WTC11 (cell line): ENCODE results near the gene LDAH. TPM values are rescaled to one million over a fixed set of nuclear protein-coding genes. Genes with fewer than 3 reads are reported as not detected.

Experiments used
- ATAC-seq: fragments of 200-7000 bp; cut with Tn5 transposase; 2 replicates; pipeline ENCODE4 v1.10.0; 2021; ENCODE audit warnings: mild to moderate bottlenecking, moderate library complexity
- CTCF ChIA-PET: fragments of 300-600 bp; sonication (Branson Sonifier 250); formaldehyde crosslinking; loops from one replicate; lab custom pipeline; 2021; ENCODE audit warnings: antibody characterized with exemption; lab: Charles Lee
- POLR2A ChIA-PET: fragments of 350-600 bp; sonication (Branson Sonifier 250); formaldehyde crosslinking; loops from one replicate; lab custom pipeline; 2021; ENCODE audit warnings: antibody characterized with exemption; lab: Charles Lee
- DNase-seq: peaks from one replicate; pipeline ENCODE4 v3.0.0; 2021; ENCODE audit warnings: low spot score
- H3K27ac Mint-ChIP-seq: 2 replicates; pipeline ENCODE4 v1.8.0; 2021; ENCODE audit warnings: mixed read lengths
- H3K27me3 Mint-ChIP-seq: 2 replicates; pipeline ENCODE4 v1.8.0; 2021; ENCODE audit warnings: low read depth, mild to moderate bottlenecking, moderate library complexity, mixed read lengths
- H3K36me3 Mint-ChIP-seq: 2 replicates; pipeline ENCODE4 v1.8.0; 2021; ENCODE audit warnings: mixed read lengths
- H3K4me1 Mint-ChIP-seq: 2 replicates; pipeline ENCODE4 v1.8.0; 2022; ENCODE audit warnings: mixed read lengths
- H3K4me3 Mint-ChIP-seq: 2 replicates; pipeline ENCODE4 v1.8.0; 2021; ENCODE audit warnings: mild to moderate bottlenecking, moderate library complexity, mixed read lengths
- H3K9me3 Mint-ChIP-seq: 2 replicates; pipeline ENCODE4 v1.8.0; 2021; ENCODE audit warnings: mixed read lengths
- ATF1 ChIP-seq: sonication (generic); formaldehyde crosslinking; IDR thresholded peaks from 2 replicates; pipeline ENCODE4 v1.8.1; 2023; ENCODE audit warnings: mild to moderate bottlenecking, moderate library complexity, missing genetic modification reagents
- ELF4 ChIP-seq: sonication (generic); formaldehyde crosslinking; IDR thresholded peaks from 2 replicates; pipeline ENCODE4 v1.8.1; 2022; ENCODE audit warnings: low read depth, mild to moderate bottlenecking, moderate library complexity, missing genetic modification reagents
- ETV6 ChIP-seq: sonication (generic); formaldehyde crosslinking; IDR thresholded peaks from 2 replicates; pipeline ENCODE4 v1.8.1; 2022; ENCODE audit warnings: mild to moderate bottlenecking, missing genetic modification reagents
- GABPB1 ChIP-seq: sonication (generic); formaldehyde crosslinking; IDR thresholded peaks from 2 replicates; pipeline ENCODE4 v1.8.1; 2023; ENCODE audit warnings: mild to moderate bottlenecking, missing genetic modification reagents
- GRHL2 ChIP-seq: fragments of 250-450 bp; sonication (Bioruptor Pico); IDR thresholded peaks from 2 replicates; pipeline ENCODE4 v1.8.0; 2022; ENCODE audit warnings: mild to moderate bottlenecking, moderate library complexity; ENCODE audit not compliant: insufficient replicate concordance, severe bottlenecking
- JAZF1 ChIP-seq: fragments of 250-450 bp; sonication (Bioruptor Pico); IDR thresholded peaks from 2 replicates; pipeline ENCODE4 v1.9.0; 2021; ENCODE audit warnings: moderate library complexity, mild to moderate bottlenecking, inconsistent platforms
- JUN ChIP-seq: sonication (generic); formaldehyde crosslinking; IDR thresholded peaks from 2 replicates; pipeline ENCODE4 v1.8.0; 2023; ENCODE audit warnings: mild to moderate bottlenecking, missing genetic modification reagents
- NFYB ChIP-seq: sonication (generic); formaldehyde crosslinking; conservative IDR thresholded peaks from 2 replicates; pipeline ENCODE4 v1.8.0; 2022; ENCODE audit warnings: low read depth, missing genetic modification reagents
- NR1H2 ChIP-seq: sonication (generic); formaldehyde crosslinking; IDR thresholded peaks from 2 replicates; pipeline ENCODE4 v1.9.0; 2021; ENCODE audit warnings: mild to moderate bottlenecking, moderate library complexity, missing genetic modification reagents
- SOX15 ChIP-seq: fragments of 250-450 bp; sonication (Bioruptor Pico); IDR thresholded peaks from 2 replicates; pipeline ENCODE4 v1.9.0; 2021; ENCODE audit warnings: mild to moderate bottlenecking
- TEAD1 ChIP-seq: sonication (generic); formaldehyde crosslinking; IDR thresholded peaks from 2 replicates; pipeline ENCODE4 v1.8.0; 2022; ENCODE audit warnings: mild to moderate bottlenecking, missing genetic modification reagents
- ZNF671 ChIP-seq: fragments of 250-450 bp; sonication (Bioruptor Pico); IDR thresholded peaks from 2 replicates; pipeline ENCODE4 v1.8.0; 2021; ENCODE audit warnings: mild to moderate bottlenecking
- total RNA-seq: library from RNA; stranded (reverse); gene quantifications from 3 replicates; pipeline ENCODE4 v1.2.3, GENCODE V29; 2021
- TF ChIP-seq, protein P1 (sequence below): sonication (generic); formaldehyde crosslinking; IDR thresholded peaks from 2 replicates; pipeline ENCODE4 v1.8.0; 2022; ENCODE audit warnings: mild to moderate bottlenecking, missing genetic modification reagents
- TF ChIP-seq, protein P2 (sequence below): sonication (generic); formaldehyde crosslinking; IDR thresholded peaks from 2 replicates; pipeline ENCODE4 v1.8.1; 2023; ENCODE audit warnings: mild to moderate bottlenecking, missing genetic modification reagents, borderline replicate concordance
- TF ChIP-seq, protein P3 (sequence below): fragments of 250-450 bp; sonication (Bioruptor Pico); IDR thresholded peaks from 2 replicates; pipeline ENCODE4 v1.9.0; 2021; ENCODE audit warnings: mild to moderate bottlenecking, borderline replicate concordance
- TF ChIP-seq, protein P4 (sequence below): sonication (generic); formaldehyde crosslinking; IDR thresholded peaks from 2 replicates; pipeline ENCODE4 v1.8.1; 2022; ENCODE audit warnings: missing genetic modification reagents, borderline replicate concordance
- TF ChIP-seq, protein P5 (sequence below): sonication (generic); formaldehyde crosslinking; IDR thresholded peaks from 2 replicates; pipeline ENCODE4 v1.8.1; 2022; ENCODE audit warnings: low read depth, mild to moderate bottlenecking, moderate library complexity, missing genetic modification reagents, borderline replicate concordance

Gene LDAH
- total RNA-seq, 1 experiment from 2014 or later = 20.5 TPM

DNA sequence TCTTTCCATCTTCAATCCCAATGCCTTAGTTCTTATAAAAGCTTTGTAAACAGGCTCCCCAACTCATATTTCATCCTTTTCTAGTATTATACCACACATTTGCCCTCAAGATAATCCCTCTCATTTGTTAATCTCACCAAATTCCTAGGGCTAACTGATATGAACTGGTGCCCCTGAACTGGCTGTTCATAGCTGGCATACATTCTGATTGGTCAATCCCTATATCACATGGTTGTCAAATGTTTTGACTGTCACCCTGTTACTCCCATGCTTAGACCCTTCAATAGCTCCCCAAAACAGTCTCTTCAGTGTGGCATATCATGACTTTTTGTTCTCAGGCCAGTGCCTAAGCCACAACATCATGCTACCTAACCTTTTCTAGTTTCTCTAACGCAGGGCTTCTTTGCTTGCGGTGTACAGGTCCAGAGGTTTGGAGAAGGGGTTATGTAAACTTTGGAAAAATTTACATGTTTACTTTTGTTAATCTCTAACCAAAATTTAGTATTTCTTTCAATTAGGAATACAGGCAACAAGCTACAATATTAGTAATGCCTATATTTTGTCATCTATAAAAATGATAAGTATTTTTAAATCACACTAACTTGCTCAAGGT, 125.5 kb downstream of the LDAH start:
- no peaks in the 10 kb centered on the region for H3K27me3 Mint-ChIP-seq
- no peaks in the 10 kb centered on the region for H3K9me3 Mint-ChIP-seq
- TF ChIP-seq GRHL2 (CRISPR knock-in tag) (no peak), GABPB1 (no peak), JUN (CRISPR knock-in tag) (no peak), TEAD1 (no peak), ZNF671 (CRISPR knock-in tag) (no peak), NFYB (CRISPR knock-in tag) (no peak), ATF1 (CRISPR knock-in tag) (no peak), ELF4 (CRISPR knock-in tag) (no peak), NR1H2 (CRISPR knock-in tag) (no peak), SOX15 (CRISPR knock-in tag) (no peak), ETV6 (CRISPR knock-in tag) (no peak), JAZF1 (no peak)
- TF ChIP-seq, protein P1, sequence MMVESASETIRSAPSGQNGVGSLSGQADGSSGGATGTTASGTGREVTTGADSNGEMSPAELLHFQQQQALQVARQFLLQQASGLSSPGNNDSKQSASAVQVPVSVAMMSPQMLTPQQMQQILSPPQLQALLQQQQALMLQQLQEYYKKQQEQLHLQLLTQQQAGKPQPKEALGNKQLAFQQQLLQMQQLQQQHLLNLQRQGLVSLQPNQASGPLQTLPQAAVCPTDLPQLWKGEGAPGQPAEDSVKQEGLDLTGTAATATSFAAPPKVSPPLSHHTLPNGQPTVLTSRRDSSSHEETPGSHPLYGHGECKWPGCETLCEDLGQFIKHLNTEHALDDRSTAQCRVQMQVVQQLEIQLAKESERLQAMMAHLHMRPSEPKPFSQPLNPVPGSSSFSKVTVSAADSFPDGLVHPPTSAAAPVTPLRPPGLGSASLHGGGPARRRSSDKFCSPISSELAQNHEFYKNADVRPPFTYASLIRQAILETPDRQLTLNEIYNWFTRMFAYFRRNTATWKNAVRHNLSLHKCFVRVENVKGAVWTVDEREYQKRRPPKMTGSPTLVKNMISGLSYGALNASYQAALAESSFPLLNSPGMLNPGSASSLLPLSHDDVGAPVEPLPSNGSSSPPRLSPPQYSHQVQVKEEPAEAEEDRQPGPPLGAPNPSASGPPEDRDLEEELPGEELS = no peak
- TF ChIP-seq, protein P2, sequence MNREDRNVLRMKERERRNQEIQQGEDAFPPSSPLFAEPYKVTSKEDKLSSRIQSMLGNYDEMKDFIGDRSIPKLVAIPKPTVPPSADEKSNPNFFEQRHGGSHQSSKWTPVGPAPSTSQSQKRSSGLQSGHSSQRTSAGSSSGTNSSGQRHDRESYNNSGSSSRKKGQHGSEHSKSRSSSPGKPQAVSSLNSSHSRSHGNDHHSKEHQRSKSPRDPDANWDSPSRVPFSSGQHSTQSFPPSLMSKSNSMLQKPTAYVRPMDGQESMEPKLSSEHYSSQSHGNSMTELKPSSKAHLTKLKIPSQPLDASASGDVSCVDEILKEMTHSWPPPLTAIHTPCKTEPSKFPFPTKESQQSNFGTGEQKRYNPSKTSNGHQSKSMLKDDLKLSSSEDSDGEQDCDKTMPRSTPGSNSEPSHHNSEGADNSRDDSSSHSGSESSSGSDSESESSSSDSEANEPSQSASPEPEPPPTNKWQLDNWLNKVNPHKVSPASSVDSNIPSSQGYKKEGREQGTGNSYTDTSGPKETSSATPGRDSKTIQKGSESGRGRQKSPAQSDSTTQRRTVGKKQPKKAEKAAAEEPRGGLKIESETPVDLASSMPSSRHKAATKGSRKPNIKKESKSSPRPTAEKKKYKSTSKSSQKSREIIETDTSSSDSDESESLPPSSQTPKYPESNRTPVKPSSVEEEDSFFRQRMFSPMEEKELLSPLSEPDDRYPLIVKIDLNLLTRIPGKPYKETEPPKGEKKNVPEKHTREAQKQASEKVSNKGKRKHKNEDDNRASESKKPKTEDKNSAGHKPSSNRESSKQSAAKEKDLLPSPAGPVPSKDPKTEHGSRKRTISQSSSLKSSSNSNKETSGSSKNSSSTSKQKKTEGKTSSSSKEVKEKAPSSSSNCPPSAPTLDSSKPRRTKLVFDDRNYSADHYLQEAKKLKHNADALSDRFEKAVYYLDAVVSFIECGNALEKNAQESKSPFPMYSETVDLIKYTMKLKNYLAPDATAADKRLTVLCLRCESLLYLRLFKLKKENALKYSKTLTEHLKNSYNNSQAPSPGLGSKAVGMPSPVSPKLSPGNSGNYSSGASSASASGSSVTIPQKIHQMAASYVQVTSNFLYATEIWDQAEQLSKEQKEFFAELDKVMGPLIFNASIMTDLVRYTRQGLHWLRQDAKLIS (CRISPR knock-in tag) = no peak
- TF ChIP-seq, protein P3, sequence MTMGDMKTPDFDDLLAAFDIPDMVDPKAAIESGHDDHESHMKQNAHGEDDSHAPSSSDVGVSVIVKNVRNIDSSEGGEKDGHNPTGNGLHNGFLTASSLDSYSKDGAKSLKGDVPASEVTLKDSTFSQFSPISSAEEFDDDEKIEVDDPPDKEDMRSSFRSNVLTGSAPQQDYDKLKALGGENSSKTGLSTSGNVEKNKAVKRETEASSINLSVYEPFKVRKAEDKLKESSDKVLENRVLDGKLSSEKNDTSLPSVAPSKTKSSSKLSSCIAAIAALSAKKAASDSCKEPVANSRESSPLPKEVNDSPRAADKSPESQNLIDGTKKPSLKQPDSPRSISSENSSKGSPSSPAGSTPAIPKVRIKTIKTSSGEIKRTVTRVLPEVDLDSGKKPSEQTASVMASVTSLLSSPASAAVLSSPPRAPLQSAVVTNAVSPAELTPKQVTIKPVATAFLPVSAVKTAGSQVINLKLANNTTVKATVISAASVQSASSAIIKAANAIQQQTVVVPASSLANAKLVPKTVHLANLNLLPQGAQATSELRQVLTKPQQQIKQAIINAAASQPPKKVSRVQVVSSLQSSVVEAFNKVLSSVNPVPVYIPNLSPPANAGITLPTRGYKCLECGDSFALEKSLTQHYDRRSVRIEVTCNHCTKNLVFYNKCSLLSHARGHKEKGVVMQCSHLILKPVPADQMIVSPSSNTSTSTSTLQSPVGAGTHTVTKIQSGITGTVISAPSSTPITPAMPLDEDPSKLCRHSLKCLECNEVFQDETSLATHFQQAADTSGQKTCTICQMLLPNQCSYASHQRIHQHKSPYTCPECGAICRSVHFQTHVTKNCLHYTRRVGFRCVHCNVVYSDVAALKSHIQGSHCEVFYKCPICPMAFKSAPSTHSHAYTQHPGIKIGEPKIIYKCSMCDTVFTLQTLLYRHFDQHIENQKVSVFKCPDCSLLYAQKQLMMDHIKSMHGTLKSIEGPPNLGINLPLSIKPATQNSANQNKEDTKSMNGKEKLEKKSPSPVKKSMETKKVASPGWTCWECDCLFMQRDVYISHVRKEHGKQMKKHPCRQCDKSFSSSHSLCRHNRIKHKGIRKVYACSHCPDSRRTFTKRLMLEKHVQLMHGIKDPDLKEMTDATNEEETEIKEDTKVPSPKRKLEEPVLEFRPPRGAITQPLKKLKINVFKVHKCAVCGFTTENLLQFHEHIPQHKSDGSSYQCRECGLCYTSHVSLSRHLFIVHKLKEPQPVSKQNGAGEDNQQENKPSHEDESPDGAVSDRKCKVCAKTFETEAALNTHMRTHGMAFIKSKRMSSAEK (CRISPR knock-in tag) = no peak
- TF ChIP-seq, protein P4, sequence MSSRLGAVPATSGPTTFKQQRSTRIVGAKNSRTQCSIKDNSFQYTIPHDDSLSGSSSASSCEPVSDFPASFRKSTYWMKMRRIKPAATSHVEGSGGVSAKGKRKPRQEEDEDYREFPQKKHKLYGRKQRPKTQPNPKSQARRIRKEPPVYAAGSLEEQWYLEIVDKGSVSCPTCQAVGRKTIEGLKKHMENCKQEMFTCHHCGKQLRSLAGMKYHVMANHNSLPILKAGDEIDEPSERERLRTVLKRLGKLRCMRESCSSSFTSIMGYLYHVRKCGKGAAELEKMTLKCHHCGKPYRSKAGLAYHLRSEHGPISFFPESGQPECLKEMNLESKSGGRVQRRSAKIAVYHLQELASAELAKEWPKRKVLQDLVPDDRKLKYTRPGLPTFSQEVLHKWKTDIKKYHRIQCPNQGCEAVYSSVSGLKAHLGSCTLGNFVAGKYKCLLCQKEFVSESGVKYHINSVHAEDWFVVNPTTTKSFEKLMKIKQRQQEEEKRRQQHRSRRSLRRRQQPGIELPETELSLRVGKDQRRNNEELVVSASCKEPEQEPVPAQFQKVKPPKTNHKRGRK (CRISPR knock-in tag) = no peak
- TF ChIP-seq, protein P5, sequence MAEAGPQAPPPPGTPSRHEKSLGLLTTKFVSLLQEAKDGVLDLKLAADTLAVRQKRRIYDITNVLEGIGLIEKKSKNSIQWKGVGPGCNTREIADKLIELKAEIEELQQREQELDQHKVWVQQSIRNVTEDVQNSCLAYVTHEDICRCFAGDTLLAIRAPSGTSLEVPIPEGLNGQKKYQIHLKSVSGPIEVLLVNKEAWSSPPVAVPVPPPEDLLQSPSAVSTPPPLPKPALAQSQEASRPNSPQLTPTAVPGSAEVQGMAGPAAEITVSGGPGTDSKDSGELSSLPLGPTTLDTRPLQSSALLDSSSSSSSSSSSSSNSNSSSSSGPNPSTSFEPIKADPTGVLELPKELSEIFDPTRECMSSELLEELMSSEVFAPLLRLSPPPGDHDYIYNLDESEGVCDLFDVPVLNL = no peak
- ATAC-seq (no peak), DNase-seq (no peak)
- POLR2A ChIA-PET = no interaction called here
- H3K4me3 Mint-ChIP-seq = no peak overlapping the region
- CTCF ChIA-PET = interaction anchor here (1.1 kb wide), 1 partner anchor 36 kb away, joined by 4 read pairs; no protein-coding TSS in a partner anchor
- H3K27ac Mint-ChIP-seq = no peak overlapping the region
- H3K4me1 Mint-ChIP-seq = no peaks in the 10 kb centered on the region
- H3K36me3 Mint-ChIP-seq = no peaks in the 10 kb centered on the region
